NCI-H82 treated with DMSO at 0.1 percent for 48 hours (cell line): ENCODE data around the gene STX2.

Experiments used
- DNase-seq: peaks from one replicate; lab custom pipeline; 2025; ENCODE audit not compliant: unreplicated experiment; lab: John Stamatoyannopoulos, UW

STX2 gene

DNA sequence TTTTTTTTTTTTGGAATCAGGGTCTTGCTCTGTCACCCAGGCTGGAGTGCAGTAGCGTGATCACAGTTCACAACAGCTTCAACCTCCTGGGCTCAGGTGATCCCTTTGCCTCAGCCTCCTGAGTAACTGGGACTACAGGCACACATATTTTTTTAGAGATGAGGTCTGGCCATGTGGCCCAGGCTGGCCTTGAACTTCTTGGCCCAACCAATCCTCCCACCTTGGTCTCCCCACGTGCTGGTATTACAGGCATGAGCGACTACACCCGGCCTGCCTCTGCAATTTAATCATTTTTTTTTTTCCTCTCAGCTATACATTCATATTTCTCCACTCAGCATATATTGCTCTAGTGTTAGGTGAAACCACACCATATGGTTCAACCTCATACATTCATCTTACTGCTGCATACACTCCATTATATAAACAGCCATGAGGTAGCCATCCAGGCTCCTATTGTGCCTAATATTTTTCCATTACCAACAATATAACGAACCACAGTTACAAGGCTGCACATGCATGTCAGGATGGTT, 7.1 kb downstream of the STX2 start:
- DNase-seq = no peak

DNA sequence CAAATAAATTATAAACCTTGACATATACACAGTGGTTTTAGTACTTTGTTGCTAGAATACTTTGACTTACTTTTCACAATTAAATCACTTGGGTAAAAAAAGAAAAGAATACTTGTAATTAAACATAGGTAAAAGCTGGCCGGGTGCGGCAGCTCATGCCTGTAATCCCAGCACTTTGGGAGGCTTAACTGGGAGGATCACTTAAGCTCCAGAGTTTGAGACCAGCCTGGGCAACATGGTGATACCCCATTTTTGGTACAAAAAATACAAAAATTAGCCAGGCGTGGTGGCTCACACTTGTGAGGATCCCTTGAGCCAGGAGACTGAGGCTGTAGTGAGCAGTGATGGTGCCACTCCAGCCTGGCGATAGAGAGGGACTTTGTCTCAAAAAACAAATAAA, 7.8 kb downstream of the STX2 start:
- no peak for DNase-seq

DNA sequence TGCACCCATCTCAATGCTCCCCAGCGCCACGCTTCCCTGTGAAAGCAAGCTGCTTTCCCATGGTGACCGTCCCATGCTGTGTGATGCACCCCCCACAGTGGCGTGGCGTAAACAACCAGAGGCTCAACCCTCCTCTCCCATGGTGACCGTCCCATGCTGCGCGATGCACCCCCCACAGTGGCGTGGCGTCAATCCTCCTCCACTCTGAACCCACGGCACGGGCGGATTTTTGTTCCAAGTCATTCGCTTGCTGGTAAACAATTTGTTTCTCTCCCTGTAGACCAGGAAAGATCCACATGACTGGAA, 8.9 kb downstream of the STX2 start:
- no peak for DNase-seq

DNA sequence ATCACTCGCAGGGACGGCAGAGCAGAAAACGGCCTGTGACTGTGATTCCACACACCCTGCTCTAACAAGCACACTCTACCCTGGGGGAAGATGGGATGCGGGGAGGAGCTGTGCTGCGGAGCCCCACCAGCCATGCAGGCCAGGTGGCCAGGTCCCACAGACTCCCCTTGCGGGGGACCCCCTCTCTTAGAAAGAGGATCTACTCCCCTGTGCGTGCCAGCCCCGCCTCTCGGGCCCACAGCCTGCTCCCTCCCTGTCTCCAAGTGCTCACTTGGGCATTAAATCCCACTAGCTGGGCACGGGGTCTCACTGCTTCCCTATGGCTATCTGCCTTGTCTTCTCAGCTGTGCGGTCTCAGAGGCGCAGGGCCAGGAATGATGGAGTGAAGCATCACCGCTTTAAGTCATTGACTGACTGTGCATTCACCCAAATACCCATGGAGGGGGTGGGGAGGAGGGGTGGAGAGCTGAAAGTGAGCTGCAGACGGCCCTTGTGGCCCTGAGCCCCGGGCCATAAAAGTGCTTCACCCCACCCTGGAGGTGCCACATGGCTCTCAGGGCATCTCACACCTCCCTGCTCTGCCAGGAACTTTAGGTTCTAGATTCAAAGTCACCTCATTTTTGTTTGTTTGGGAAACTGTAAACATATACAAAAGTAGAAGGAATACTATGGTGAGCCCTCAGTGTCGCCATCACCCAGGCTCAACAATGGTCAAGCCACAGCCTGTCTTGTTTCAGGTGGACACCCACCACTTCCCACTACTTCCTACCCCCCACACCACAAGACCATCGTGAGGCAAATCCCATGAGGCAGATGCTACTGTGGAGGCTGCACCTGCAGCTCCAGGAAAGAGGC, 9.4 kb downstream of the STX2 start:
- DNase-seq = no peak

DNA sequence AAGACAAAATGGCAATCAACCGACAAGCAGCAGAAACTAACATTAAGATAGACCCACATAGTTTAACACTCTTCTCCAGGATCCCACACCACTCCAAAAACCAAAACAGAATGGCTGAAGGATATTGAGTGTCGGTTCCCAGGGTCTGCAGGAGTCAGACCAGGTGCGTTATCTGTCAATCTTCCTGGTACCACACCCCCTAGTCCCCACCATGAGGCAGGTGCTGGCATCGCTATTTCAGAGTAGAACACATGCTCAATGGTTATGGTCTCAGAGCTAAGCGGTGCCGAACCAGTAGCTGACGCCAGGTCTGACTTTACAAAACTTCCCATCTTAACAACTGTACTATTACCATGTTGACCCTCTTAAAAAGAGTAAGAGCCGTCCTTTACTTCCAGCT, 10.2 kb downstream of the STX2 start:
- no peak for DNase-seq

DNA sequence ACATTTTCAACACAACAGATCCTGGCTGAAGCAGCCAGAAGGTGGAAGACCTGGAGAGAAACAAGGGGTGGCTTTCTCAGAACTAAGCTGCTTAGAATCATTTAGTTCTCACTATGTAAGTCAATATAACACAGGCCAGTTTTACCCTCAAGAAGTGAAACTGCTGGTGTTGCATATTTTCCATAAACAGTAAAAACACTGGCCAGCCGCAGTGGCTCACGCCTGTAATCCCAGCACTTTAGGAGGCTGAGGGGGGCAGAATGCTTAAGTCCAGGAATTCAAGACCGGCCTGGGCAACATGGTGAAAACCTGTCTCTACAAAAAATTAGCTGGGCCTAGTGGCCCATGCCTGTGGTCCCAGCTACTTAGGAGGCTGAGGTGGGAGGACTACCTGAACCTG, 11.6 kb downstream of the STX2 start:
- no peak for DNase-seq

DNA sequence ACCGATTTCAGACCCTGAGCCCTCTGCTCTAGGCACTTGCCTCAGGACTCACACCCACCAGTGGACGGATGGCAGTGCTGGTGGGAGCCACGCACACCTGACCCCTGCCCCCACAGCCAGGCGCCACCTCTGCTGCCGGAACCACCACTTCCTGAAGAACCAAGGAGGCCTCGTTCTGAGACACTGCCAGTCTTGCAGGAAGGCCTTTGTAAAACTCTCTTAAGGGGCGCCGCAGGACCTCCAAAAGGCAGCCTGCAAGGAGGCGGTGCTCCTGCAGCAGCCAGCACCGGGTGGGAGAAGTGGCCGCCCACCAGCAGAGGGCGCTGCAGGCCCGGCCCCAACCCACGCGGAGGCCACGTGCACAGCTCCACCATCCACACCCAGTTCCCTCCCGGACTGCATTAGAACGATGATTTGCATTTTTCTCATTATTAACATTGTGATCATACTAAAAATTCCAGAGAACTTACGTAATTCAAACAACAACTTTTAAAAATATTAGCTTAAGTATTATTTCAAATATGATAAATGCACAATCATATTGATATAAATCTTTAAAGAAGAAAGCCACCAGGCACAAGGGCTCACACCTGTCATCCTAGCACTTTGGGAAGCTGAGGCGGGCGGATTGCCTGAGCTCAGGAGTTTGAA, 12.8 kb downstream of the STX2 start:
- DNase-seq = no peak

DNA sequence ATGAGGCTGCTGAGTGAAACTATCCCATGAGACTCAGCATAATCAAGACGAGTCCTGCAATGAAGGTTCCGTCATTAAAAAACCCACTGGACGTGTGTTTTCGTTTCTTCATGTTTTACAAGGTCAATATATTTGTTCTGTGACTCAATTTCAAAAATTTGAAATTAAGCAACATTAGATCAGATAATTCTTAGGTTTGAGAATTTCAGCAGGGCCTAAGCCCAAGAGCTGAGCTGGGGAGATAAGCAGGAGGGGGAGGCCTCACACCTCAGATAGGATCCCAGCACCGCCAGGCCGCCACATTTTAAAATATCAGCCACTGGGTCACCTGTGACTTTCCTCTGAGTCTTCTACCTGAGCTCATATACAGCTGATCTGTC, 13.3 kb downstream of the STX2 start:
- no peak for DNase-seq

DNA sequence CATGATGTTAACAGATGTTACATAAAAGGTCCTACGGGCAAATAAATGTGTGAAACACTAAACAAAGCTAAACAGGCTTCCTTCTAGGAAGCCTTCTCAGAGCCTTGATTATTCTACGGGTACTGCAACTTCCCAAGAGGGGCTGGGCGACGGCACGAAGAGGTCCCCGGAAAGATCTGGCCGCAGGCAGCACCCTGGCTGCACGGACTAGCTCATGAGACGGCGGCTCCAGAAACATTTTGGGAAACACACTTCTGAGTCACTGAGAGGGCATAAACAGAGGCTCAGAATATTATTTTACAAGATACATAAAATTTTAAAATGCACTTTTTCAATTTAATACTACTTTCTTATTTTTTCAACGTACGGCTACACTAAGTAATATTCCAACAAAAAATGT, 19.4 kb downstream of the STX2 start:
- no peak for DNase-seq

DNA sequence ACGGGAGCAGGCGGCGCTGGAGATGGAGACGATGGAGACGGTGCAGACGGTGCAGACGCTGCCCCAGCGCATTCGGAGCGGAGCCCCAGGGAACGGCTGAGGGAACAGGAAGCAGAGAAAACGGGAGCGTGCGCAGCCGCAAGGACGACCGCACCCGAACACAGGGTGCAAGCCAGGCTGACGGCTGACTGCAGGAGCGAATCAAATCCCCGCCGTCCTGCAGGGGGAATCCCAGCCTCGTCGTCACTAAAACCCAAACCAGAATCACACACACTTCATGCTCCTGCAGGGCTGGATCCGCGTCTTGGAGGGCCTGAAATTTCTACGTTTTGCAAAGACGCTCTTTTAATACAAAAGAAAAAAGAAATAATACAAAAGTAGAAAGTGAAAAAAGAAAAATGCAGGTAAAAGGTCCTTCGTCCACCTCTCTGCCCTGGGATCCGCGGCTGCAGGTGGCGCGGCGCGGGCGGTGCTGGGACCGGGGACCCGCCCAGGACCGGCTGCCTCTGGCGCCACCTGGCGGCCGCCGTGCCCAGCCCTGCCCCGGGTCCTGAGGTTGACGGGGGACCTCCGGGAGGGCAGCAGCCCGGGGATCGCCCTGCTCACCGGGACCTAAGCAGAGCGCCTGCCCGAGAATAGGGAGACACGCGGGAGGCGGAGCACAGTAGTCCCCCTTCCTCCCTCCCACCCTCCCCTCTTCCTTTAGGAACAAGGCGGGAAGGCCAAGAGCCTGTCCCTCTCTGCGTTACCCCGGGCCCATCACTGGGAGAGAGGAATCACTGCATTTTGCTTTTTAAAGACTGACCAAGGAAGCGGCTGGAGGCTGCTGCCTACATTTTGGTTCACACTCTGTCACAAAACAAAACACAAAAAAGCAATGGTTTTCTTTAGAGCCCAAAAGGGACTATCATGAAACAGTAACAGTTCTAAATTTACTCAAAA, 20.1 kb downstream of the STX2 start:
- no peak for DNase-seq

DNA sequence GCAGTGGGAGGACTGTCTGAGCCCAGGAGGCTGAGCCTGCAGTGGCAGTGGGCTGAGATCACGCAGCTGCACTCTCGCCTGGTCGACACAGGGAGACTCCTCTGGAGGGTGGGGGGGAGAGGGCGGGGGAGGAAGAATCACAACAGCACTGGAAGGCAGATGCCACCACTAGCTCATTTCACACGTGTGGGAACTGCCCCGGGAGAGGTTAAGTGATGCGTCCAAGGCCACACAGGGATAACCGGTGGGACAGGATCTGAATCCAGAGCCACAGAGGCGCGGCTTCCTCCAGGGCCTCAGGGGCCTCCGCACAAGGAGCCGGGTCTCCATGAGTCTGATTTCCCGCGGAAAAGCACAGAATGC, 20.8 kb downstream of the STX2 start:
- DNase-seq = no peak

DNA sequence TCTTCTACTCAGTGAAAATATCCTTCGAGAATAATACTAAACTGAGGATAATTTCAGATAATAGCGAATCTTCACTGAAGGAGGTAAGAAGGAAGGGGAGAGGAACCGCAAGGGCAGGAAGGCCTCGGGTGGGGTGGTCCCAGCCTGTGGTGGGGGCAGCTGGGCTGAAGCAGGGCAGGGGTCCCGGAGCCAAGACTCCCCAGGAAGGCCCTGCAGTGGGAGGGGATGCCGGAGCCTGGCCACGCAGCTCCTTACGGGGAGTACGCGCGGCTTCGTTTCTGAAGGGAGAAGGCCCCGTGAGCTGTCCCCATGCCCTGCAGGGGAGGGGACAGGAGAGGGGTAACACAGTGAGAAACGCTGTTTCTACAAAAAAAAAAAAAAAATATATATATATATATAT, 21.2 kb downstream of the STX2 start:
- DNase-seq = no peak

DNA sequence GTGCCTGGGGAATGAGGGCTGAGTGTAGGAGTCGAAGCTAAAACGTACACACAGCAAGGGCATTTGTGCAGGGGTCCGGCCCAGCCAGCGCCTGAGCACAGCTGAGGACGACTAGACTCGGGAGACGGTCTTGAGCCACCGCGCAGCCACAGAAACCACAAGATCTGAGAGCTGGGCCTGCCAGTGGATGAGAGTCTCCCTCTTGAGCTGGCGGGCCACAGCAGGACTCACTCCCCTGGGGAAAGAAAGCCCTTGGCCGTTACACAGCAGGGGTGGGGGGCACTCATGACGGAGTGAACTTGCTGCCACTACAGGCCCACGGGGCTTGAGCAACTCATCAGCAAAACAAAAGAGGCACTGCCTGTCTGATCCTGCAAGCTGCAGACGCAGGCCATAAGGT, 23.0 kb downstream of the STX2 start:
- DNase-seq = no peak

DNA sequence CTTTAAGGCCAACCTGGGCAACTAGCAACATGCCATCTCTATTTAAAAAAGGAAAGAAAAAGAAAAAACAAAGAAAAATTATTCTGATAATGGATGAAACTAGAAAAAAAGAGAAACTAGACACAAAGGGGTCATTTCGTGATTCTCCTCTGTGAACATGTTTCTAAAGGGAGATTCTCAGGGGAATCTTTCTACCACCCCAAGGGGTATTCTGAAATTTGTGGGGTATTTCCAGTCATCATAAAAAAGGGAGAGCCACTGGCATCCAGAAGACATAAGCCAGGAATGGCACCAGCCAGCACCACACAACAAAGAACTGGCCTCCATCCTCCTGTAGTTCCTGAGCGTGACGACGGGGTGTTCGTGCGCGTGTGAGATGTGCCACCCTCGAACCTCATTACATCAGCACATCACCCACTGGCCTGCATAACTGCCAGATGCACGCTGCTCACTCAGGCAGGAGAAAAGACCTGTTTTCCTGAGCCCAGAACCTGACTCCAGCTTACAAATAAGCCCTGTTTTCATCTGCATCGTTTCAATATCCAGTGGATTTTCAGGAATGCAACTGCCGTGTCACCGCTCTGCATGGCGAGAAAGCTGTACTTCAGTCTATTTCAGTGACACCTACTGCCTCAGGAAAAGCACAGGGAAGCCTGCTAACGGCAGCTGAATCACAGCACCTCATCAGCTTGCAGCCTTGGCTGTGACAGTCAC, 23.9 kb downstream of the STX2 start:
- no peak for DNase-seq

DNA sequence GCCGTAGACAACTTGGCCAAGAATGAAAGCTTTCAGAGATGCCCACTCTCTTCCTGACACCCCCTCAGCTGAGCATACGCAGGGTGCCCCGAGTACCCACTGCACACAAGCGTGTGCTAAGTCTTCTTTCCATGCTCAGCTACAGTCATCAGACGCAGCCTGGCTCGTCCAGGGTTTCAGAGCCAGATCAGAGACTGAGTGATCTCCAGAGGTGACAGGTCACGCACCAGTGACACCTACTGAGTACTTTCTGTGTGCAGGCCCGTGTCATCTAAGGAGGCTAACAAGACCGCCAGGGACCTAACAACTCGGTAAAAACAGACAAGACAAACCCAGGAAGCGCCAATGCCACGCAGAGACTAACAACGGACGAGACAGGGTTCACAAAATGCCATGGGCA, 25.1 kb downstream of the STX2 start:
- DNase-seq = no peak

DNA sequence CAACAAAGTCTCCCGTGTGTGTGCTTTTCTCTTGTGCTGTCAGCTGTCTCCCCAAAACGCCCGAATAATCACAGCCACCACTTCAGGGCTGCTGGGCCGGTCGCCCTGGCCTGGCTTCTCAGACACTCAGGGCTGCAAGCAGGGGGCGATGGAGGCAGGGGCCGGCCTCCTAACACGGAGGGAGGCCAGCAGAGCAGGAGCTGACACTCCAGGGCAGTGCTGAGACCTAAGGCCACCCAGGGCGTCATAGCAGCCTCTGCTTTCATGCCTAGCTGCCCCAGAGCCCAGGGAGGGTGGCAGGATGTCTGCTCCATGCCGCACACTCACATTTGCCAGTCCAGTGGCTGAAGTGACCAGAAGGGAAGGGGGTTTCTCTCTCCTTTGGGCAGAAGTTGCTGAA, 25.6 kb downstream of the STX2 start:
- DNase-seq = no peak

DNA sequence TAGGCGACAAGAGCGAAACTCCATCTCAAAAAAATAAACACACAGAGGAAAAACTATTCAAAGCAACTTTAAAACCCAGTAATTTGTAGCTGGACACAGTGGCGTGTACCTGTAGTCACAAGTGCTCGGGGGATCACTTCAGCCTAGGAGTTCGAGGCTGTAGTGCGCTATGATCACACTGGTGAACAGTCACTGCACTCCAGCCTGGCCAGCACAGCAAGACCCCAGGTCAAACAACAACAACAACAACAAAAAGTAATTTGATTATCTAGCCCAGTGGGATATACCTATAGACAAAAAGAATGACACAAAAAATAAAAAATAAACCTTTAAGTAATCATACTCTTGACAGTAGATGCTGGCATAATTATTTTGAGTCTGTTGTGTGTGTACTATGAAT, 29.3 kb downstream of the STX2 start:
- DNase-seq = no peak

DNA sequence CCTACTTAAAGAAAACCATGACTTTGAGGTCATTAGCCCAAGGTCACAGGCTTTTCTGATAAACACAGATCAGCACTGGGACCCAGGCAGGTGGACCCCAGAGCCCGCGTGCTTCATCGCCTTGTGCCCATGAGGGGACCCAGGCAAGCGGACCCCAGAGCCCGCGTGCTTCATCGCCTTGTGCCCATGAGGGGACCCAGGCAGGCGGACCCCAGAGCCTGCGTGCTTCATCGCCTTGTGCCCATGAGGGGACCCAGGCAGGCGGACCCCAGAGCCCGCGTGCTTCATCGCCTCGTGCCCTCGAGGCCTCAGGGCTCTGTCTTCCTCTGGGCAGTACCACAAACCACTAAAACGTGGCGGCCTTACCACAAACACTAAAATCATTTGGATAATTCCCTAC, 31.7 kb downstream of the STX2 start:
- no peak for DNase-seq

DNA sequence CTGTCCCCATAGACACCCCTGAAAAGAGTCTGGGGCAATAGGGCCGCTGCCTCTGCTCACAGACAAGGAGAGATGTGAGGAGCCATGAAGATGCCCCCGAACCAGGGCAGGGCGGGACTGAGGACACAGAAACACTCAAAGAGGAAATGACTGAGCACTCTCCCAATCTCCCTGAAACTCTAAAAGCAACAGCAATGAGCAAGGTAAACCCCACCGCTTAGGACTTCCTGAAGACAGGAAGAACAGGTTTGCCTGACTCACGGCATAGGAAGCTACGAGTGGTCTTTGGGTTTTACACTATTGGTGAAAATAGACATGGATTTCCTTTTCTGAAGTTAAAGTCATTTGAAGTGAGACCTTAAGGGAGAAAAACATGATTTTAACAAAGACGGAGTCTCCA, 32.5 kb downstream of the STX2 start:
- DNase-seq = no peak

DNA sequence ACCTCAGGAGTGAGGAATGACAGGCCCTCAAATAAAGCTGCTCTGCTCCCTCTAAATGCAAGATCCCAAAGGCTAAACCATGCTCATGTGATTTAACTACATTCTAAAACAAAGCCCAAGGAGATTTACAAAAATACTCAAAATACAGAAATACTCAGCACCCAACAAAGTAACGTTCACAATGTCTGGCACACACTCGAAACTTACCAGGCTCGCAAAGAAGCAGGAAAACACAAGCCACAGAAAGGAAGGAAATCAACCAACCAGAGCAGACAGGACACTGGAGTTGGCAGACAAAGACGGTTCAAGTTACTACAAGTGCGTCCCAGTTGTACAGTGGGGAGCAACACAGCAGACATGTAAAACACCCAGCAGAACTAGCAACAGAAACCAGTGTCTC, 33.4 kb downstream of the STX2 start:
- no peak for DNase-seq

DNA sequence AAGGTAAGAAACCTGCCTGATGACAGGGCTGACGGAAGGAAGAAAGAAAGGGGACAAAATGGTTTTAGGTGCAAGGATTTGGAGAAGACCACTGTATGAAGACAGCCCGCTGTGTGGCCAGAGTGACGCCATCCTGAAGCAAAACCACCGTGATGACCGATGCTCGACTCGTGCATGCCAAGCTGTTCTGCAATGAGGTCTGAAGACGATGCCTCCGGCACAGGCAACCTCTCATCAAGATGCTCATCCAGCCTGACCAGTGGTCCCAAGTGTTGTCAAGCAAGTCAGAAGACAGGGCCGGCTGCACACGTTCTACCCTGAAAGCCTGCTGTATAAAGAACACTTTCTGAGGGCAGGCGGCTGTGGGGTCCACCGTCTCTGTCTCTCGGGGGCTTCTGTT, 34.8 kb downstream of the STX2 start:
- DNase-seq = no peak
